Spleen (tissue), 7 donors: ENCODE data around the gene EPS8.

ENCODE experiments used
- POLR2A ChIP-seq, 3 donors: fragments of 450-650 bp; IDR thresholded peaks; one replicate each; pipeline ENCODE4 v1.5.1; 2017; ENCODE audit warnings: antibody characterized with exemption in 3 of 3, mild to moderate bottlenecking in 1 of 3
- TF ChIP-seq, protein P1 (sequence below), 11 experiments: fragments of 200-600 bp in 7 of 11; fragments of 450-650 bp in 4 of 11; sonication (generic) in 4 of 11; IDR thresholded peaks in 8 of 11; conservative IDR thresholded peaks in 3 of 11; 1 replicate in 7 of 11; 2 replicates in 4 of 11; pipeline versions ENCODE4 v1.4.0 to v1.8.0; 2016 to 2021; ENCODE audit warnings: antibody characterized with exemption in 11 of 11, inconsistent platforms in 4 of 11, mild to moderate bottlenecking in 1 of 11
- donor health status: DM: no; HTN: no; CAD: no; lungs with moderate emphysema.
- donor health status: DM: no; HTN: no; CAD: no.
- donor health status: DM: no; HTN: no; CAD: no.

DNA sequence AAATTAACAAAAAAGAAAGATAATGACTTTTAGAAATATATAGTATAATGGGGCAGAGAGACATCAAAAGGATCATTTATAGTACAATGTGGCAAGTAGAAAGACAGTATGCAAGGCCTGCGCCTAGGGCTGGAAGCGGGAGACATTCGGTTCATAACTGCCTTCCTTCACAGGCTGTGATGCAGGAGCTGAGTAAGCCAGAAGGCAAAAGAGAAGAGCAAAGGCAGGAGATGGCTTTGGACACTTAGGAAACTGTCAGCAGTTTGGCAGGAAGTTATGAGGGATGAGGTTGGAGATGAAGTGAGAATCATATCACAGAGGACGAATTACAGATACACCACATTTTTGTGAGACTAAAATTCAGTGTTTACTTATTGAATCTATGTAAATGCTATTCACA, 97.8 kb downstream of the EPS8 start:
- TF ChIP-seq, protein P1, sequence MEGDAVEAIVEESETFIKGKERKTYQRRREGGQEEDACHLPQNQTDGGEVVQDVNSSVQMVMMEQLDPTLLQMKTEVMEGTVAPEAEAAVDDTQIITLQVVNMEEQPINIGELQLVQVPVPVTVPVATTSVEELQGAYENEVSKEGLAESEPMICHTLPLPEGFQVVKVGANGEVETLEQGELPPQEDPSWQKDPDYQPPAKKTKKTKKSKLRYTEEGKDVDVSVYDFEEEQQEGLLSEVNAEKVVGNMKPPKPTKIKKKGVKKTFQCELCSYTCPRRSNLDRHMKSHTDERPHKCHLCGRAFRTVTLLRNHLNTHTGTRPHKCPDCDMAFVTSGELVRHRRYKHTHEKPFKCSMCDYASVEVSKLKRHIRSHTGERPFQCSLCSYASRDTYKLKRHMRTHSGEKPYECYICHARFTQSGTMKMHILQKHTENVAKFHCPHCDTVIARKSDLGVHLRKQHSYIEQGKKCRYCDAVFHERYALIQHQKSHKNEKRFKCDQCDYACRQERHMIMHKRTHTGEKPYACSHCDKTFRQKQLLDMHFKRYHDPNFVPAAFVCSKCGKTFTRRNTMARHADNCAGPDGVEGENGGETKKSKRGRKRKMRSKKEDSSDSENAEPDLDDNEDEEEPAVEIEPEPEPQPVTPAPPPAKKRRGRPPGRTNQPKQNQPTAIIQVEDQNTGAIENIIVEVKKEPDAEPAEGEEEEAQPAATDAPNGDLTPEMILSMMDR (IDR thresholded peaks at IDR 0.05 in 8 of 11, conservative IDR thresholded peaks at IDR 0.05 in 3 of 11), result no peak
- TF ChIP-seq POLR2A (IDR thresholded peaks at IDR 0.05), result no peak
